HG03442 (cell line): ENCODE measurements around the gene PLCL1.

Experiments used
- ATAC-seq: cut with Tn5 transposase; IDR thresholded peaks from one replicate; pipeline ENCODE4 v1.9.1; 2021; ENCODE audit warnings: mild to moderate bottlenecking, moderate library complexity; ENCODE audit not compliant: unreplicated experiment

Gene PLCL1

GRCh38 chr2:198044777-198045176 is 240.4 kb downstream of the PLCL1 start:
- ATAC-seq = no peak

GRCh38 chr2:198045227-198045626 is 240.8 kb downstream of the PLCL1 start:
- ATAC-seq = no peak

GRCh38 chr2:198052741-198053140 is 248.3 kb downstream of the PLCL1 start:
- no peak for ATAC-seq

- ATAC-seq = no peak
Measured at GRCh38 chr2:198053148-198053547, 248.8 kb downstream of the PLCL1 start.

- no peak for ATAC-seq
Measured at GRCh38 chr2:198053776-198054175, 249.4 kb downstream of the PLCL1 start.

GRCh38 chr2:198054299-198054698 is 249.9 kb downstream of the PLCL1 start:
- peak; percentile 96 for ATAC-seq

GRCh38 chr2:198055716-198056115 is 251.3 kb downstream of the PLCL1 start:
- no peak for ATAC-seq

GRCh38 chr2:198056836-198057235 is 252.4 kb downstream of the PLCL1 start:
- no peak for ATAC-seq

- ATAC-seq = no peak
Measured at GRCh38 chr2:198059800-198060199, 255.4 kb downstream of the PLCL1 start.

- ATAC-seq = no peak
Measured at GRCh38 chr2:198060277-198060676, 255.9 kb downstream of the PLCL1 start.

- no peak for ATAC-seq
Measured at GRCh38 chr2:198062826-198063225, 258.4 kb downstream of the PLCL1 start.

GRCh38 chr2:198063242-198063641 is 258.8 kb downstream of the PLCL1 start:
- ATAC-seq = no peak

- no peak for ATAC-seq
Measured at GRCh38 chr2:198065322-198065721, 260.9 kb downstream of the PLCL1 start.

GRCh38 chr2:198066597-198066996 is 262.2 kb downstream of the PLCL1 start:
- ATAC-seq = no peak

- no peak for ATAC-seq
Measured at GRCh38 chr2:198072655-198073054, 268.3 kb downstream of the PLCL1 start.

GRCh38 chr2:198073253-198073652 is 268.9 kb downstream of the PLCL1 start:
- ATAC-seq = no peak

GRCh38 chr2:198077477-198077876 is 273.1 kb downstream of the PLCL1 start:
- no peak for ATAC-seq

- no peak for ATAC-seq
Measured at GRCh38 chr2:198080879-198081765, 276.7 kb downstream of the PLCL1 start.

- ATAC-seq = no peak
Measured at GRCh38 chr2:198084156-198084555, 279.8 kb downstream of the PLCL1 start.

- ATAC-seq = no peak
Measured at GRCh38 chr2:198096002-198096401, 291.6 kb downstream of the PLCL1 start.

- no peak for ATAC-seq
Measured at GRCh38 chr2:198096965-198097364, 292.6 kb downstream of the PLCL1 start.

- peak; percentile 78 for ATAC-seq
Measured at GRCh38 chr2:198097630-198098029, 293.2 kb downstream of the PLCL1 start.

GRCh38 chr2:198098386-198098785 is 294.0 kb downstream of the PLCL1 start:
- ATAC-seq = no peak
